Measurements from ENCODE around the gene ANKRD30A.

- TF ChIP-seq POLR2A (IDR thresholded peaks at IDR 0.05) (no peak), POLR2AphosphoS5 (IDR thresholded peaks at IDR 0.05; ENCODE audit: insufficient read depth in 1 of 2, low read depth in 1 of 2) (no peak)
These were observed at the start of gene ANKRD30A for GRCh38 chr10:37125191-37125732.

All from vagina (tissue), 2 donors.